ENCODE measurements around the gene SPATA6L. TPM values are rescaled to one million over a fixed set of nuclear protein-coding genes. Genes with fewer than 3 reads are reported as not detected.

Gene SPATA6L
- total RNA-seq, 1 experiment from 2014 or later: 2.4 TPM

DNA sequence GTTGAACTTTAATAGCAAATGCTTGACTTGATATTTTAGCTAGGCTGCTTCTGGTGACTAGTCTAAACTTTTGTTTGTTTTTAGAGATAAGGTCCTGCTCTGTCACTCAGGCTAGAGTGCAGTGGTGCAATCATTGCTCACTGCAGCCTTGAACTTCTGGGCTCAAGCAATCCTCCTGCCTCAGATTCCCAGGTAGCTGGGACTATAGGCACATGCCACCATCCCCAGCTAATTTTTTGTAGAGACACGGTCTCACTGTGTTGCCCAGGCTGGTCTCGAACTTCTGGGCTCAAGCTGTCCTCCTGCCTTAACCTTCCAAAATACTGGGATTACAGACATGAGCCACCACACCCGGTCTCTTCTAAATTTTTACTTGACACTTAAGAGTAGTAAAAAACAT lies 33.8 kb upstream of the SPATA6L start:
- no peaks in the 10 kb centered on the region for H3K9me3 ChIP-seq
- ChIA-PET POLR2A (no interaction called here), CTCF (no interaction called here)
- no peaks in the 10 kb centered on the region for H3K36me3 ChIP-seq (ENCODE audit: control insufficient read depth, insufficient read depth, low read length)
- Mint-ChIP-seq H3K4me1 (ENCODE audit: low read depth, unreplicated experiment) (no peaks in the 10 kb centered on the region), H3K36me3 (ENCODE audit: insufficient read depth, unreplicated experiment) (peaks cover 12% of the 10 kb centered on the region), H3K27ac (ENCODE audit: unreplicated experiment) (no peak overlapping the region), H3K4me3 (ENCODE audit: unreplicated experiment) (no peak overlapping the region), H3K9me3 (ENCODE audit: unreplicated experiment) (no peaks in the 10 kb centered on the region), H3K27me3 (ENCODE audit: insufficient read depth, unreplicated experiment) (no peaks in the 10 kb centered on the region)
- 0 out of 2 replicates have a peak, but pooled peaks cover 6% of the 10 kb centered on the region for H3K4me1 ChIP-seq
- H3K4me3 ChIP-seq (ENCODE audit: low read depth, low read length): no peak overlapping the region
- peak in 1 of 2 experiments; percentile 10 for DNase-seq
- intact Hi-C loops (cut with micrococcal nuclease; ENCODE audit: unreplicated experiment): loop anchor here (1.0 kb wide), 1 partner anchor 21 kb away; the partner anchor contains the start of gene CDC37L1
- no TSS peak for BruUV-seq (replicated peaks)
- no peaks in the 10 kb centered on the region for H3K27me3 ChIP-seq (replicated peaks; ENCODE audit: control insufficient read depth, insufficient read depth, low read length)
- TF ChIP-seq, protein P1, sequence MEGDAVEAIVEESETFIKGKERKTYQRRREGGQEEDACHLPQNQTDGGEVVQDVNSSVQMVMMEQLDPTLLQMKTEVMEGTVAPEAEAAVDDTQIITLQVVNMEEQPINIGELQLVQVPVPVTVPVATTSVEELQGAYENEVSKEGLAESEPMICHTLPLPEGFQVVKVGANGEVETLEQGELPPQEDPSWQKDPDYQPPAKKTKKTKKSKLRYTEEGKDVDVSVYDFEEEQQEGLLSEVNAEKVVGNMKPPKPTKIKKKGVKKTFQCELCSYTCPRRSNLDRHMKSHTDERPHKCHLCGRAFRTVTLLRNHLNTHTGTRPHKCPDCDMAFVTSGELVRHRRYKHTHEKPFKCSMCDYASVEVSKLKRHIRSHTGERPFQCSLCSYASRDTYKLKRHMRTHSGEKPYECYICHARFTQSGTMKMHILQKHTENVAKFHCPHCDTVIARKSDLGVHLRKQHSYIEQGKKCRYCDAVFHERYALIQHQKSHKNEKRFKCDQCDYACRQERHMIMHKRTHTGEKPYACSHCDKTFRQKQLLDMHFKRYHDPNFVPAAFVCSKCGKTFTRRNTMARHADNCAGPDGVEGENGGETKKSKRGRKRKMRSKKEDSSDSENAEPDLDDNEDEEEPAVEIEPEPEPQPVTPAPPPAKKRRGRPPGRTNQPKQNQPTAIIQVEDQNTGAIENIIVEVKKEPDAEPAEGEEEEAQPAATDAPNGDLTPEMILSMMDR (IDR thresholded peaks at IDR 0.05; ENCODE audit: insufficient read depth in 1 of 2, low read depth in 1 of 2, low read length in 1 of 2, severe bottlenecking in 1 of 2, unreplicated experiment in 1 of 2): no peak

DNA sequence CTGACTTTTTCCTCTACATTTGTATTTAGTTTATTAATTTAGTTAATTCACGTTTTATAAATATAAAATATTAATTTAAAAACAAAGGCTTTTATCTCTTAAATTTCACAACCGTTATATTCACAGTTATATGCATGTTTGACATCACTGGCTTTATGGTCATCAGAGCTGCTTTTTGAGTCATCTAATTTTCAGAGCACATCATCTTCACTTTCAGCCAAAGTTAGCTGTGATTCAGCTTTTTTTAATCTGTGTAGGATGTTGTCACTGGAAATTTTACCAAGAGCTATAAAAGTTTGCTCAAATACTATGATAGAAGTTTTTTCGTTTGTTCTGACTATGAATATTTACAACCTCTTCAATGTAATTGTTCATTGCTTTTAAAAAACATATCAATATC lies 25.5 kb upstream of the SPATA6L start:
- Mint-ChIP-seq H3K4me3 (ENCODE audit: unreplicated experiment) (no peak overlapping the region), H3K4me1 (ENCODE audit: low read depth, unreplicated experiment) (no peaks in the 10 kb centered on the region), H3K27me3 (ENCODE audit: insufficient read depth, unreplicated experiment) (no peaks in the 10 kb centered on the region), H3K27ac (ENCODE audit: unreplicated experiment) (no peak overlapping the region), H3K36me3 (ENCODE audit: insufficient read depth, unreplicated experiment) (no peaks in the 10 kb centered on the region), H3K9me3 (ENCODE audit: unreplicated experiment) (no peaks in the 10 kb centered on the region)
- ChIA-PET CTCF (no interaction called here), POLR2A (no interaction called here)
- TF ChIP-seq, protein P1 (IDR thresholded peaks at IDR 0.05; ENCODE audit: insufficient read depth in 1 of 2, low read depth in 1 of 2, low read length in 1 of 2, severe bottlenecking in 1 of 2, unreplicated experiment in 1 of 2): no peak
- Histone ChIP-seq H3K36me3 (ENCODE audit: control insufficient read depth, insufficient read depth, low read length) (0 out of 2 replicates have a peak, but pooled peaks cover 1% of the 10 kb centered on the region), H3K27me3 (replicated peaks; ENCODE audit: control insufficient read depth, insufficient read depth, low read length) (no peaks in the 10 kb centered on the region), H3K4me1 (no peaks in the 10 kb centered on the region), H3K4me3 (ENCODE audit: low read depth, low read length) (no peak overlapping the region), H3K9me3 (no peaks in the 10 kb centered on the region)
- DNase-seq: no peak
- intact Hi-C loops (cut with micrococcal nuclease; ENCODE audit: unreplicated experiment): no loop called here
- no TSS peak for BruUV-seq (replicated peaks)

DNA sequence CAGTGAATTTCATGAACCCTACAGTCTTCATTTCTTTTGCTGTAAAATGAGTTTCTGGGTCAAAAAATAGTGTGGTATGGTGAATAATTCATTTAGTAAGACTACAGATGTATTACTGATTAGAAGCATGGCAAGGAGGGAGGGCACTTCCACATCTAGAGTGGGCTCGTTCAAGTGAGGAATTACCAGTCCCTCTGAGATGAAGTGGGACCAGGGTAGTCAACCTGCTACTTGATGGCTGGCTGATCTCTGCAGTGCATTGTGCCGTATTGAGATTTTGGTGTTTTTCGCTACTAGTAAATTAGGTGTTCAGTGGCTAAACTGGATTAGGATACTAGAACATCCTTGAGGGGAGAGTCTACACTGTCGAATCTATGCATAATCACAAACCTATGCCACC lies 23.9 kb upstream of the SPATA6L start:
- H3K4me1 Mint-ChIP-seq (ENCODE audit: low read depth, unreplicated experiment): no peaks in the 10 kb centered on the region
- H3K27me3 Mint-ChIP-seq (ENCODE audit: insufficient read depth, unreplicated experiment): no peaks in the 10 kb centered on the region
- Histone ChIP-seq H3K27me3 (replicated peaks; ENCODE audit: control insufficient read depth, insufficient read depth, low read length) (no peaks in the 10 kb centered on the region), H3K4me3 (ENCODE audit: low read depth, low read length) (no peak overlapping the region), H3K4me1 (no peaks in the 10 kb centered on the region), H3K36me3 (ENCODE audit: control insufficient read depth, insufficient read depth, low read length) (0 out of 2 replicates have a peak, but pooled peaks cover 1% of the 10 kb centered on the region), H3K9me3 (no peaks in the 10 kb centered on the region)
- intact Hi-C loops (cut with micrococcal nuclease; ENCODE audit: unreplicated experiment): no loop called here
- H3K27ac Mint-ChIP-seq (ENCODE audit: unreplicated experiment): no peak overlapping the region
- H3K4me3 Mint-ChIP-seq (ENCODE audit: unreplicated experiment): no peak overlapping the region
- no peak for DNase-seq
- TF ChIP-seq, protein P1 (IDR thresholded peaks at IDR 0.05; ENCODE audit: insufficient read depth in 1 of 2, low read depth in 1 of 2, low read length in 1 of 2, severe bottlenecking in 1 of 2, unreplicated experiment in 1 of 2): no peak
- no peaks in the 10 kb centered on the region for H3K9me3 Mint-ChIP-seq (ENCODE audit: unreplicated experiment)
- ChIA-PET CTCF (no interaction called here), POLR2A (no interaction called here)
- no TSS peak for BruUV-seq (replicated peaks)
- no peaks in the 10 kb centered on the region for H3K36me3 Mint-ChIP-seq (ENCODE audit: insufficient read depth, unreplicated experiment)

Measured in Caco-2 (cell line).